ENCODE results near the gene ARHGEF4.

GRCh38 chr2:130830538-130830937, 6.2 kb upstream of the ARHGEF4 start:
- TF ChIP-seq CTCF (IDR thresholded peaks at IDR 0.05) (no peak), REST (IDR thresholded peaks at IDR 0.05; ENCODE audit: insufficient read depth in 1 of 2, low read depth in 2 of 2, low read length in 1 of 2) (no peak), TCF7L2 (IDR thresholded peaks at IDR 0.05; ENCODE audit: low read depth, low read length) (no peak), POLR2AphosphoS5 (IDR thresholded peaks at IDR 0.05; ENCODE audit: low read depth, low read length) (no peak), SIN3A (IDR thresholded peaks at IDR 0.05; ENCODE audit: borderline replicate concordance, insufficient read depth, low read depth, low read length) (no peak)
